HEK293 (cell line): ENCODE measurements around the gene YPEL4.

ENCODE experiments used
- CTCF ChIP-seq: fragments of 450-650 bp; formaldehyde crosslinking; IDR thresholded peaks from 2 replicates; pipeline ENCODE4 v1.5.1; 2016; ENCODE audit warnings: missing biosample characterization, missing genetic modification characterization
- INSM2 ChIP-seq: fragments of 450-650 bp; formaldehyde crosslinking; IDR thresholded peaks from 2 replicates; pipeline ENCODE4 v1.5.1; 2016; ENCODE audit warnings: missing biosample characterization, missing genetic modification characterization
- MYNN ChIP-seq: fragments of 450-650 bp; formaldehyde crosslinking; IDR thresholded peaks from 2 replicates; pipeline ENCODE4 v1.5.1; 2016; ENCODE audit warnings: missing biosample characterization, missing genetic modification characterization, borderline replicate concordance
- TCF7L2 ChIP-seq: IDR thresholded peaks from 2 replicates; pipeline ENCODE4 v1.6.1; 2011; ENCODE audit warnings: low read depth, mild to moderate bottlenecking, inconsistent platforms, low read length, moderate library complexity, borderline replicate concordance
- ZBTB26 ChIP-seq: fragments of 450-650 bp; formaldehyde crosslinking; optimal IDR thresholded peaks from 2 replicates; pipeline ENCODE3; 2016; ENCODE audit warnings: missing biosample characterization, mild to moderate bottlenecking, missing genetic modification characterization
- ZNF350 ChIP-seq: fragments of 450-650 bp; formaldehyde crosslinking; IDR thresholded peaks from 2 replicates; pipeline ENCODE4 v1.5.0; 2017; ENCODE audit warnings: missing biosample characterization, mild to moderate bottlenecking, missing genetic modification characterization
- ZNF707 ChIP-seq: fragments of 450-650 bp; formaldehyde crosslinking; IDR thresholded peaks from 2 replicates; pipeline ENCODE4 v1.5.1; 2016; ENCODE audit warnings: missing biosample characterization, missing genetic modification characterization
- ZNF843 ChIP-seq: fragments of 450-650 bp; formaldehyde crosslinking; IDR thresholded peaks from 2 replicates; pipeline ENCODE4 v1.5.1; 2016; ENCODE audit warnings: missing biosample characterization, missing genetic modification characterization

GRCh38 chr11:57648801-57649735, 644 bp downstream of the YPEL4 start:
- TF ChIP-seq CTCF = no peak
- no peak for TF ChIP-seq MYNN (tag by site-specific recombination)
- TF ChIP-seq ZNF707 = no peak
- TF ChIP-seq TCF7L2 = no peak
- TF ChIP-seq ZBTB26 (tag by site-specific recombination) = no peak
- no peak for TF ChIP-seq ZNF350 (tag by site-specific recombination)
- TF ChIP-seq ZNF843 = no peak
- no peak for TF ChIP-seq INSM2 (tag by site-specific recombination)
